ENCODE measurements around the gene KCNQ5.

Gene KCNQ5

DNA sequence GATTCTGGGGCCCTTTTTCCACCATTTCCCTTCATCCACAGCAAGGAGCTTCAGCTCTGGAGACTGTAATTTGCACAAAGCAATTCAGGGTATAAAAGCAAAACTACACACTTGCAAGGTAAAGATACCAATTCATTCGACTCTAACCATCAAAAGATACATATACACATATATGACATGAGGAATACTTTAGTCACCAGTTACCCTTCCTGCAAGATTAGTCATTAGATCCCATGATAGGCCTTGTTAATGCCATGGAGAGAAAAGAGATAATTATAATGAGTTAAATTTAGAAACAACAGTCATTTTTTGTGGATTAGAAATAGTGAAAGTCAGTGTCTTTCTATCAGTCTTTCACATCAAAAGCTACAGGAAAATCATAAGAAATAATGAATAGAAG lies 204.2 kb downstream of the KCNQ5 start:
- no peak overlapping the region for H3K4me3 ChIP-seq (ENCODE audit: low read depth, low read length)
- TF ChIP-seq, protein P1, sequence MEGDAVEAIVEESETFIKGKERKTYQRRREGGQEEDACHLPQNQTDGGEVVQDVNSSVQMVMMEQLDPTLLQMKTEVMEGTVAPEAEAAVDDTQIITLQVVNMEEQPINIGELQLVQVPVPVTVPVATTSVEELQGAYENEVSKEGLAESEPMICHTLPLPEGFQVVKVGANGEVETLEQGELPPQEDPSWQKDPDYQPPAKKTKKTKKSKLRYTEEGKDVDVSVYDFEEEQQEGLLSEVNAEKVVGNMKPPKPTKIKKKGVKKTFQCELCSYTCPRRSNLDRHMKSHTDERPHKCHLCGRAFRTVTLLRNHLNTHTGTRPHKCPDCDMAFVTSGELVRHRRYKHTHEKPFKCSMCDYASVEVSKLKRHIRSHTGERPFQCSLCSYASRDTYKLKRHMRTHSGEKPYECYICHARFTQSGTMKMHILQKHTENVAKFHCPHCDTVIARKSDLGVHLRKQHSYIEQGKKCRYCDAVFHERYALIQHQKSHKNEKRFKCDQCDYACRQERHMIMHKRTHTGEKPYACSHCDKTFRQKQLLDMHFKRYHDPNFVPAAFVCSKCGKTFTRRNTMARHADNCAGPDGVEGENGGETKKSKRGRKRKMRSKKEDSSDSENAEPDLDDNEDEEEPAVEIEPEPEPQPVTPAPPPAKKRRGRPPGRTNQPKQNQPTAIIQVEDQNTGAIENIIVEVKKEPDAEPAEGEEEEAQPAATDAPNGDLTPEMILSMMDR (IDR thresholded peaks at IDR 0.05; ENCODE audit: borderline replicate concordance, insufficient read depth, low read depth, low read length) = no peak

DNA sequence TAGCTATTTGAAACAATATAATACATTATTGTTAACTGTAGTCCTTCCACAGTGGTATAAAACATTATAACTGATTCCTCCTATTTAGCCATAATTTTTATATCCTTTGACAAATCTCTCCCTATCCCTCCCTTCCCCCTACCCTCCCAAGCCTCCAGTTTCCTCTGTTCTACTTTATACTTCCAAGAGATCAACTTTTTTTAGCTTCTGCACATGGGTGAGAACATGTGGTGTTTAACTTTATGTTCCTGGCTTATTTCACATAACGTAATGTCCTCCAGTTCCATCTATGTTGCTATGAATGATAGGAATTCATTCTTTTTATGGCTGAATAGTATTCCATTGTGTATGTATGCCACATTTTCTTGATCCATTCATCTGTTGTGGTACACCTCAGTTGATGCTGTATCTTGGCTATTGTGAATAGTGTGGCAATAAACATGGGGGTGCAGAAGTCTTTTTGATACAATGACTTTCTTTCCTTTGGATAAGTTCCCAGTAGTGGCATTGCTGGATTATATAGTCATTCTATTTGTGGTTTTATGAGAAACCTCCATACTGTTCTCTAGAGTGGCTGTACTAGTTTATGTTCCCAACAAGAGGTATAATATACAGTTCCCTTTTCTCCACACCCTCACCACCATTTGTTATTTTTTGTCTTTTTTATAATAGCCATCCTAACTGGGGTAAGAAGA lies 205.0 kb downstream of the KCNQ5 start:
- TF ChIP-seq, protein P1 (IDR thresholded peaks at IDR 0.05; ENCODE audit: borderline replicate concordance, insufficient read depth, low read depth, low read length) = no peak
- H3K4me3 ChIP-seq (ENCODE audit: low read depth, low read length) = no peak overlapping the region

DNA sequence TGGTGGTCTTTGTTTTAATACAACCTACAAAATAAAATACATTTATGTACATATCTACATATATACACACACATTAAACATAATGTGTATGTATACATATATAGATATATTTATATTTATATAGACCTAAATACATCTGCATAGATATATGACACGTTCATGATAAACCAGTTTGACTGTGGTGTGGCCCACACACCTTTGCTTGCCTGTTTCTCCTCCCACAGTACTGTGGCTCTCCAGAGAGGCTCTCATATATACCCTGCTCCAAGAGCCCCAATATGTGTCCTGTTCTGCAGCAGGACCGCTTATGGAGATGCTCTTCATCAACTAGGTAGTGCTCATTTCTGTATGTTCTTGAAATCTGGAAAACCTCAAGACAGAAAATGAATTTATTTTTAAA lies 207.0 kb downstream of the KCNQ5 start:
- H3K4me3 ChIP-seq (ENCODE audit: low read depth, low read length) = no peak overlapping the region
- TF ChIP-seq, protein P1 (IDR thresholded peaks at IDR 0.05; ENCODE audit: borderline replicate concordance, insufficient read depth, low read depth, low read length) = no peak

DNA sequence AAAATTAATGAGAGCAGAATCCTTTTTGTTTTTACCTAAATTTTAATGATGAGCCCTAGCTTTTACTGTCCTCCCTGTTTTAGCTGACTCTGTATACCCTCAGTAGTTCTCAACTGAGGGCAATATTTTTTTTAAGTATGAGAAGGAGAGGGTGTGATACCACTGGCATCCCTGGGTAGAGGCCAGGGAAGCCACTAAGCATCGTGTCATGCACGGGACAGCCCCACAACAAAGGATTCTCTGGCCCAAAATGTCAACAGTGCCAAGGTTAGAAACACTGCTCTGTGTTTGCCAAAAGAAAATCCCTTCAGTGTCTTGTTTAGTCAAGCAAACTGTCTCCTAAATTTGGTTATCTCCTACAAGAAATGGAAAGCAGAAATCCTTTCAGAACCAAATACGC lies 210.4 kb downstream of the KCNQ5 start:
- no peak overlapping the region for H3K4me3 ChIP-seq (ENCODE audit: low read depth, low read length)
- TF ChIP-seq, protein P1 (IDR thresholded peaks at IDR 0.05; ENCODE audit: borderline replicate concordance, insufficient read depth, low read depth, low read length) = no peak

DNA sequence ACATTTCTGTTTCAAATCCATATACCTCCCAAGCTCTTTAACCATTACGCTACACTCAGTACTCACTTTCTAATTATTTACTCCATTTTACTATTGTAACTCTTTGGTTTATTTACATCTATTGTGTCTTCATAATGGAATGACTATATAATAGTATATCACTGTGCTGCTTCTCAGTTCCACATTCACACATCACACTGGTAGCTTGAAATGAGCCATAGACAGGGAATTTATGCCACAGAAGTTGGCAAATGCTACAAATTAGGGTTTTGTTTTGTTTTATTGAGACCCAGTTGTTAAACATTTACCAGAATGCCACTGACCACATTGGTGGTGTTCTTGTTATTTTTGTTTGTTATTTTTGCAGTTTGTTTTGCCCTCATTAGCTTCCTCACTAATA lies 213.9 kb downstream of the KCNQ5 start:
- no peak overlapping the region for H3K4me3 ChIP-seq (ENCODE audit: low read depth, low read length)
- TF ChIP-seq, protein P1 (IDR thresholded peaks at IDR 0.05; ENCODE audit: borderline replicate concordance, insufficient read depth, low read depth, low read length) = no peak

DNA sequence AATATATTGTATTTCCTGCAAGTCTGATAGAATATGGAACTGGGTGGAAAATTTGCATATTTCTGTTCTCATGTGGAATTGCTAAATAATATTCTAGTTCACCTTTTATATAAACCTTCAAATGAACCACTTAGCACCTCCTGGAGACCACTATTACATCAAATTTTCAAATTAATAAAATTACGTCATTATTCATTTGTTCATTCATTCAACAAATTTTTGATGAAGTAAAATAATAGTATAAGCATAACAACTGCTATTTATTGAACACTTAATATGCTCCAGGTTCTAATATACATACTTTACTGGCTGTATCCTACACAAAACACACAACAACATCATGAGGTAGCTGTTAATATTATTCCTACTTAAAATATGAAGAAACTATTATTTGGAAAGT lies 215.1 kb downstream of the KCNQ5 start:
- TF ChIP-seq, protein P1 (IDR thresholded peaks at IDR 0.05; ENCODE audit: borderline replicate concordance, insufficient read depth, low read depth, low read length) = no peak
- H3K4me3 ChIP-seq (ENCODE audit: low read depth, low read length) = no peak overlapping the region

DNA sequence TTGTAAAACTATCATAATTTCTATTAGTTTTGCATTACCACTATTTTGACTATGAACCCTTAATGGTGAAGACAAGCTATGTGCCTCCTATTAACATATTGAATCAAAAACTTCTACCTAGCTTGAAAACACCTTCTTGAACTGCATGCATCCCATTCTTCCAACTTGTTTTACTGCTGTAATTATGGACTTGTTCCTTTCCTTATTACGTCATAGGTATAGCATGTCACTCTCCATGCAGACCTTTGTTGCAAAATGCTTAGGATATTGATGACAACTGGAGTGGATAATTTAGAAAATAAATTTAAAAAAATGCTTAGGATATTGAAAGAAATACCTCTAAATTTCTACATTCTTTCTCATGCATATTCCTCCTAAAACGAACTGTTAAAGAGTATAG lies 219.3 kb downstream of the KCNQ5 start:
- H3K4me3 ChIP-seq (ENCODE audit: low read depth, low read length) = no peak overlapping the region
- TF ChIP-seq, protein P1 (IDR thresholded peaks at IDR 0.05; ENCODE audit: borderline replicate concordance, insufficient read depth, low read depth, low read length) = no peak
